BJ (cell line): ENCODE data around the gene CLTC. TPM values are rescaled to one million over a fixed set of nuclear protein-coding genes. Genes with fewer than 3 reads are reported as not detected.

Source experiments
- CTCF ChIA-PET: fragments of 350-600 bp; formaldehyde crosslinking; extraction: SDS; loops from one replicate; lab custom pipeline; 2021; ENCODE audit warnings: antibody characterized with exemption, inconsistent platforms; lab: Yijun Ruan, JAX
- POLR2A ChIA-PET: fragments of 300-600 bp; sonication (Branson Sonifier 250); formaldehyde crosslinking; extraction: SDS; loops from one replicate; lab custom pipeline; 2021; ENCODE audit warnings: antibody characterized with exemption; lab: Charles Lee
- DNase-seq: peaks from one replicate; pipeline ENCODE4 v3.0.0-alpha.2; 2011; ENCODE audit warnings: low read depth
- H3K27me3 ChIP-seq: 2 replicates; pipeline ENCODE4 v1.6.0; 2011; ENCODE audit warnings: low read length; ENCODE audit not compliant: control insufficient read depth, insufficient read depth
- H3K36me3 ChIP-seq: 2 replicates; pipeline ENCODE4 v1.5.1; 2011; ENCODE audit warnings: low read length; ENCODE audit not compliant: control insufficient read depth, insufficient read depth
- H3K4me3 ChIP-seq: 2 replicates; pipeline ENCODE4 v1.5.1; 2011; ENCODE audit warnings: low read depth, mild to moderate bottlenecking, control low read depth, low read length
- polyA plus RNA-seq: library from polyadenylated mRNA; depleted of rRNA; stranded (reverse); fragments of >200 nt; gene quantifications from 2 replicates; pipeline ENCODE4 v1.2.3, GENCODE V29; 2011
- TF ChIP-seq, protein P1 (sequence below): IDR thresholded peaks from 2 replicates; pipeline ENCODE4 v1.5.1; 2011; ENCODE audit warnings: low read depth, mild to moderate bottlenecking, control low read depth, inconsistent platforms, low read length, moderate library complexity; ENCODE audit not compliant: insufficient read depth

CLTC gene
- polyA plus RNA-seq, 1 experiment = 149 TPM

GRCh38 chr17:59668816-59669215, 49.1 kb downstream of the CLTC start:
- DNase-seq = peak; percentile 96
- no peaks in the 10 kb centered on the region for H3K27me3 ChIP-seq
- peaks cover 9% of the 10 kb centered on the region for H3K36me3 ChIP-seq
- CTCF ChIA-PET = no interaction called here
- H3K4me3 ChIP-seq = no peak overlapping the region
- POLR2A ChIA-PET = no interaction called here
- TF ChIP-seq, protein P1, sequence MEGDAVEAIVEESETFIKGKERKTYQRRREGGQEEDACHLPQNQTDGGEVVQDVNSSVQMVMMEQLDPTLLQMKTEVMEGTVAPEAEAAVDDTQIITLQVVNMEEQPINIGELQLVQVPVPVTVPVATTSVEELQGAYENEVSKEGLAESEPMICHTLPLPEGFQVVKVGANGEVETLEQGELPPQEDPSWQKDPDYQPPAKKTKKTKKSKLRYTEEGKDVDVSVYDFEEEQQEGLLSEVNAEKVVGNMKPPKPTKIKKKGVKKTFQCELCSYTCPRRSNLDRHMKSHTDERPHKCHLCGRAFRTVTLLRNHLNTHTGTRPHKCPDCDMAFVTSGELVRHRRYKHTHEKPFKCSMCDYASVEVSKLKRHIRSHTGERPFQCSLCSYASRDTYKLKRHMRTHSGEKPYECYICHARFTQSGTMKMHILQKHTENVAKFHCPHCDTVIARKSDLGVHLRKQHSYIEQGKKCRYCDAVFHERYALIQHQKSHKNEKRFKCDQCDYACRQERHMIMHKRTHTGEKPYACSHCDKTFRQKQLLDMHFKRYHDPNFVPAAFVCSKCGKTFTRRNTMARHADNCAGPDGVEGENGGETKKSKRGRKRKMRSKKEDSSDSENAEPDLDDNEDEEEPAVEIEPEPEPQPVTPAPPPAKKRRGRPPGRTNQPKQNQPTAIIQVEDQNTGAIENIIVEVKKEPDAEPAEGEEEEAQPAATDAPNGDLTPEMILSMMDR = no peak

- peaks cover 10% of the 10 kb centered on the region for H3K36me3 ChIP-seq
- H3K27me3 ChIP-seq = no peaks in the 10 kb centered on the region
- DNase-seq = no peak
- TF ChIP-seq, protein P1 = no peak
- H3K4me3 ChIP-seq = no peak overlapping the region
- ChIA-PET POLR2A (no interaction called here), CTCF (interaction anchor here (0.5 kb wide), 1 partner anchor 351 kb away, joined by 5 read pairs; no protein-coding TSS in a partner anchor)
These were observed 49.7 kb downstream of the CLTC start for GRCh38 chr17:59669411-59669810.

GRCh38 chr17:59669944-59670343, 50.2 kb downstream of the CLTC start:
- H3K36me3 ChIP-seq = peaks cover 7% of the 10 kb centered on the region

GRCh38 chr17:59671386-59671785, 51.7 kb downstream of the CLTC start:
- ChIA-PET CTCF (interaction anchor here (0.9 to 1.6 kb wide), 2 partner anchors 15 to 42 kb away, joined by 3 to 5 read pairs; no protein-coding TSS in a partner anchor), POLR2A (no interaction called here)
- no peak for DNase-seq
- H3K27me3 ChIP-seq = no peaks in the 10 kb centered on the region
- TF ChIP-seq, protein P1 = no peak
- no peak overlapping the region for H3K4me3 ChIP-seq
- peaks cover 6% of the 10 kb centered on the region for H3K36me3 ChIP-seq

More at GRCh38 chr17:59669944-59670343, 50.2 kb downstream of the CLTC start:
- DNase-seq = no peak
- TF ChIP-seq, protein P1 = no peak
- Histone ChIP-seq H3K4me3 (no peak overlapping the region), H3K27me3 (no peaks in the 10 kb centered on the region)
- ChIA-PET CTCF (interaction anchor here (1.6 kb wide), 1 partner anchor 14 kb away, joined by 5 read pairs; no protein-coding TSS in a partner anchor), POLR2A (no interaction called here)

- Histone ChIP-seq H3K36me3 (peaks cover 7% of the 10 kb centered on the region), H3K27me3 (no peaks in the 10 kb centered on the region), H3K4me3 (no peak overlapping the region)
- TF ChIP-seq, protein P1 = no peak
- POLR2A ChIA-PET = no interaction called here
- no peak for DNase-seq
- CTCF ChIA-PET = interaction anchor here (1.5 kb wide), 1 partner anchor 11 kb away, joined by 5 read pairs; no protein-coding TSS in a partner anchor
These were observed 55.5 kb downstream of the CLTC start for GRCh38 chr17:59675231-59675630.
